Spinal cord (tissue), 10 donors: Measurements from ENCODE around the gene RGS5. TPM values are rescaled to one million over a fixed set of nuclear protein-coding genes. Genes with fewer than 3 reads are reported as not detected.

Experiments
- DNase-seq, 6 donors: peaks; one replicate each; pipeline versions ENCODE4 v3.0.0 to v3.0.0-alpha.2; 2013 to 2015; ENCODE audit warnings: low spot score in 6 of 6, low read depth in 4 of 6
- H3K27ac ChIP-seq: one replicate; pipeline ENCODE4 v1.5.1; 2013; ENCODE audit warnings: low read depth, low read length, control low read depth
- H3K27me3 ChIP-seq: one replicate; pipeline ENCODE4 v1.6.1; 2013; ENCODE audit warnings: low read length; ENCODE audit not compliant: control insufficient read depth, insufficient read depth
- H3K36me3 ChIP-seq: one replicate; pipeline ENCODE4 v1.6.1; 2013; ENCODE audit warnings: low read length; ENCODE audit not compliant: control insufficient read depth, insufficient read depth
- H3K4me1 ChIP-seq: one replicate; pipeline ENCODE4 v1.6.1; 2013; ENCODE audit warnings: low read length; ENCODE audit not compliant: control insufficient read depth, insufficient read depth
- H3K4me3 ChIP-seq: one replicate; pipeline ENCODE4 v1.5.1; 2013; ENCODE audit warnings: low read depth, low read length, control low read depth
- H3K9me3 ChIP-seq: one replicate; pipeline ENCODE4 v1.6.1; 2013; ENCODE audit warnings: low read length; ENCODE audit not compliant: control insufficient read depth, insufficient read depth
- WGBS: methylation state at CpG from one replicate; pipeline ENCODE4 v1.1.5; 2013; ENCODE audit warnings: missing lambda C conversion rate; ENCODE audit not compliant: insufficient coverage; 5-methylcytosine and 5-hydroxymethylcytosine counted together
- polyA plus RNA-seq, 2 donors: library from polyadenylated mRNA; unstranded; fragments of 120-200 nt; gene quantifications; one replicate each; pipeline ENCODE4 v1.2.1, GENCODE V29; 2013; ENCODE audit not compliant: insufficient read length in 2 of 2
- total RNA-seq, 2 donors: library from RNA; depleted of rRNA in 1 of 2; stranded (reverse); fragments of 120-200 nt in 1 of 2; fragments of >200 nt in 1 of 2; gene quantifications; one replicate each; pipeline versions ENCODE4 v1.2.3 to v1.2.4, GENCODE V29; 2013 to 2014
- donor health status: healthy.

Gene RGS5
- total and polyA plus RNA-seq, 4 donors, result 22.6 to 69.5 (median 29.0) TPM

DNA sequence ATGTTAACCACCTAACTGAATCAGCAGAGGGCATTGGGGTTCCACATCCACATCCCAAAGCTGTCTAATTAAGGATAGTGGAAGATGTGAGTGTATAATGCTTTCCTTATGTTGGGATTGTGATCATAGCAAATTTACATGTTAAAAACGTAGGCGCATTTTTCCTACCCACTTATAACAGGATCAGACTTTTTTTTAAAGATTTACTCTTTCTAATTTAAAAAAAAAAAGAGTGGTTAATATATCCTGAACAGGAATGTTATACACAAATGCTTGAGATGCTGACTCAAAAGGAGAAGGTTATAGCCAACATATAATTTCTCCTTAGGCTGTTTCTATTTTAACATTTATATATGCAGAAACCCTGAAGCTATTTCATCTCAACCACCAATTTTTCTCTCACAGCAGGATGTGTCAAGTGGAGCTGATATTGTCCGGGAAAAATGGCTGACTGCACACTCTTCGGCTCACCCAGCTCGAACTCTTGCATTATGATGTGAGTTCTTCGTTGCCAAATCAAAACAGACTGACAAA is 40.3 kb downstream of the RGS5 start:
- no peaks in the 10 kb centered on the region for H3K36me3 ChIP-seq
- H3K27ac ChIP-seq, result no peak overlapping the region
- DNase-seq, result peak in 2 of 6 donors; percentile 9 to 60
- WGBS, result 51% methylated on average over 4 of the region's 6 CpGs
- H3K27me3 ChIP-seq, result no peaks in the 10 kb centered on the region
- H3K4me3 ChIP-seq, result no peak overlapping the region
- H3K4me1 ChIP-seq, result no peaks in the 10 kb centered on the region
- no peaks in the 10 kb centered on the region for H3K9me3 ChIP-seq

DNA sequence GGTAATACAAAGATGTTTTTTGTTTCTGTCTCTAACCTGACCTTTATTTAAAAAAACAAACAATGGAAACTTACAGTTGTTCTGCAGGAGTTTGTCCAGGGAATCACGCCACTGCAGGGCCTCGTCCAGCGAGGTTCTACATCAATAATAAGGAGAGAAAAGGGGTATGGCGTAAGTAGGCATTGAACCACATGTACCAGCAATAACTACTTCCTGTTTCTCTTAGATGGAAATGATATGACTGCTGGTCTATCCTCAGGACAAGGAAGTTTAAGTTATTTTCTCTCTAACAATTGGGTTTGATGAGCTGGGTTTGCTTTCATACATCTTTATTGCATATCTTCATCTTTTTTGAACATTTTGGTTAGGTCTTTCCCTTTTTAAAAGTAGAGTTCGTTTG is 40.9 kb downstream of the RGS5 start:
- no peaks in the 10 kb centered on the region for H3K27me3 ChIP-seq
- WGBS, result no CpG with 5 or more reads among the region's 5 CpGs
- H3K27ac ChIP-seq, result no peak overlapping the region

DNA sequence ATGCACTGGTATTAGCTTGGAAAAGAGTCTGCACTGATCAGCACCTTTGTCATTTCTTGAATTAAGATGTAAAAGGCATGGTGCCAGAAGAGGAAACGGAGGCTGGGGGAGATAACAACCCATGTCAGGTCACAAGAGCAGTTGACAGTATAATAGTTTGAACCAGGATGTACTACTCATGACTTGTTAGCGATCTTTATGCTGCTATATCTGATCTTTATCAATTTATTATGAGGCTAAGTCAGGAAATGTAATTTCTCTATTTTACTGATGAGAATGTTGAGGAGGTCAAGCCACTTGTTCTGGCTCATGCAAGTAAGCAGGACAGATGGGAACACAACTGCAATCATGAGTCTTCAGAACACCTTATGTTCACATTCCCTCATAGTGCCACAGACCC is 41.4 kb downstream of the RGS5 start:
- H3K27ac ChIP-seq, result no peak overlapping the region
- H3K4me1 ChIP-seq, result no peaks in the 10 kb centered on the region
- H3K27me3 ChIP-seq, result no peaks in the 10 kb centered on the region
- no peak for DNase-seq
- WGBS, result 50% methylated on average over 1 of the region's 2 CpGs
- no peaks in the 10 kb centered on the region for H3K9me3 ChIP-seq
- no peak overlapping the region for H3K4me3 ChIP-seq
- H3K36me3 ChIP-seq, result no peaks in the 10 kb centered on the region

More for the DNA sequence above, 40.9 kb downstream of the RGS5 start:
- no peak for DNase-seq
- no peaks in the 10 kb centered on the region for H3K4me1 ChIP-seq
- no peaks in the 10 kb centered on the region for H3K36me3 ChIP-seq
- no peaks in the 10 kb centered on the region for H3K9me3 ChIP-seq
- H3K4me3 ChIP-seq, result no peak overlapping the region

DNA sequence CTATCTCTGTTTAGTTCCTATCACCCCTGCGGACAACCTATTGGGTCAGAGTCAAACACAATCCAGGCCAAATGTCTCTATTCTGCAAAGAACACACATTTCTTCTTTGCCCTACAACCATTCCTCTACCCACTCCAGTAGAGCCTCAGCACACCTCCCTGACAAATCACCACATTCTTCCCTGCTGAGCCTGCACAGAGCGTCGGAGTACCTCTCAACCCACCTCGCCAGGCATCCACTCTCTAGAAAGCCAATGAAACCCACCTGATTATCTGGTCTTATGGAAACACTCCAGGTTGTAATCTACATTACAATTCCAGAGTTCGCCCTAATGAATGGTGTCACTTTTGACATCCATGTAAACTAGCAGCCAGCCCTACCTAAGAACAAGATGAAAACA is 47.1 kb downstream of the RGS5 start:
- DNase-seq, result no peak
- Histone ChIP-seq H3K9me3 (no peaks in the 10 kb centered on the region), H3K27me3 (no peaks in the 10 kb centered on the region), H3K27ac (no peak overlapping the region), H3K4me3 (no peak overlapping the region), H3K36me3 (no peaks in the 10 kb centered on the region), H3K4me1 (no peaks in the 10 kb centered on the region)
- WGBS, result 57% methylated on average over 4 of the region's 5 CpGs

DNA sequence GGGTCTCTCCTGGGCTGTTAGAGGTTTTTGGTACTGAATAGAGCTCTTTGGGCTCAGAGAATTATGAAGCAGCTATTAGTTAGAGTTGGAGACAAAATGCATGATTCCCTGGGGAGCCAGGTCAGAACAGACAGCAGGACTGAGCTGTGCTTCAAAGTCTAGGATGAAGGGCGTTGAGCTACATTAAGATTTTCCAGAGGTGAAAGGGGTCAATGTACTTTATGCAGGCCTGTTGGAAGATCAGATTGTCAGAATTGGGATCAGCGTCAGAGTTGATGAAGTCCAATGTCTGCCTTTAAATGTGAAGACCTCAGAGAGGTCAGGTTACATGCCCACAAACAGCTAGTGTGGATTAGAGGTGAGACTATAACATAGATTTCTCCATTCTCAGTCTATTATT is 53.8 kb downstream of the RGS5 start:
- Histone ChIP-seq H3K27me3 (no peaks in the 10 kb centered on the region), H3K27ac (no peak overlapping the region), H3K4me1 (no peaks in the 10 kb centered on the region), H3K36me3 (no peaks in the 10 kb centered on the region), H3K9me3 (no peaks in the 10 kb centered on the region), H3K4me3 (no peak overlapping the region)
- DNase-seq, result no peak
- 91% methylated on average over 1 of the region's 2 CpGs for WGBS

DNA sequence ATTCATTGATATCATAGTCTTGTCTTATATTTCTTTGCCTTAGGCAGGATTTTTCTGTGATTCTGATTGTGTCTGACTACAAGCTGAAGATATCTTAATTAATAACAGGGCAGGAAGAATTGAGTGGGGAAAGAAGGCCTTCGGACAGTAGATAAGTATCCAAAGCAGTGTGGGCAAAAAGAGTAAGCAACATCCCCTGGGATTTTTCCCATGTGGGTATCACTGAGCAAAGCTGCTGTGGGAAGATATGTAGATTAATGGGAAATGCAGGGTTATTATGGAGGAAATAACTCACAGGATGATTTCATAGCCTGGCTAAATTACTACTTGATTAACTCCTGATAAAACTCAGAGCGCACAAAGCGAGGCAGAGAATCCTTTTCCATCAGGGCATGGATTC is 55.7 kb downstream of the RGS5 start:
- WGBS, result 68% methylated on average over 2 of the region's 3 CpGs
- DNase-seq, result no peak
- Histone ChIP-seq H3K4me3 (no peak overlapping the region), H3K4me1 (no peaks in the 10 kb centered on the region), H3K27ac (no peak overlapping the region), H3K36me3 (no peaks in the 10 kb centered on the region), H3K27me3 (no peaks in the 10 kb centered on the region), H3K9me3 (no peaks in the 10 kb centered on the region)

DNA sequence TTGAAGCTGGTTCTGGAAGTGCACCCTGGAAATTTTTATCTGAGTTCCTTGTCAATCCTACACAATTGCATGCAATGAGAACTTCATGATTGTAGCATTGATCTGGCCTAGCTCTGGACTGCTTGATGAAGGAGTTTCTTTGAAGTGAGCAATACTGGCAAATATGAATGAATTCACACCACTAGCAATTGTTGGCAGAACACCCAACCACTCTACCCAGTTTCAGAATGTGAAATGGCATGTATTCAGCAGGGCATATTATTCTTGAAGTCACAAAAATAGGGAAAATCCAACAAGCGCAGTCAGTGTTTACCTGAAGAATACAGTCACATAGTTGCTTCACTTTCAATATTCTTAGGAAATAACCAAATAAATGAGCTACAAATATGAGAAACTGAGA is 57.3 kb downstream of the RGS5 start:
- Histone ChIP-seq H3K4me3 (no peak overlapping the region), H3K27ac (no peak overlapping the region), H3K36me3 (no peaks in the 10 kb centered on the region), H3K4me1 (no peaks in the 10 kb centered on the region), H3K27me3 (no peaks in the 10 kb centered on the region), H3K9me3 (no peaks in the 10 kb centered on the region)
- DNase-seq, result no peak
- no CpG with 5 or more reads among the region's 1 CpG for WGBS

DNA sequence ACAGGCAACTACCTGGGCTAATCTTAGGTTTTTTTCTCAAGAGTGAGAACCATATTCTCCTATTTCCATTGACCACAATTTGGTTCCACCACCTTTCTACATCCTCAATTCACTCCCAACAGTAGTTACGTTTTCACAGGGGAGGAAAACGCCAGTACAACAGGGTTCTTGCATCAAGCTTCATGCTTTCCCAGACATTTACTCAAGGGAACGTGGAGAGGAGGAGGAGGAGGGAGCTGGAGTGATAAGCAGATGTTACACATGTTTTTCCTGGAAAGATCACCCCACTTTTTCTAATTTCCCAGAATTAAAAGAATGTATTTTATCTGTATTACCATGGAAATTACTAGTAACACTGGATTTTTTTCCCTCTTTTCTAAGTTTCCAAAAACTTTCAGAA is 58.3 kb downstream of the RGS5 start:
- Histone ChIP-seq H3K27ac (no peak overlapping the region), H3K4me3 (no peak overlapping the region), H3K4me1 (no peaks in the 10 kb centered on the region), H3K27me3 (no peaks in the 10 kb centered on the region), H3K36me3 (no peaks in the 10 kb centered on the region), H3K9me3 (no peaks in the 10 kb centered on the region)
- DNase-seq, result no peak
- no CpG with 5 or more reads among the region's 3 CpGs for WGBS

DNA sequence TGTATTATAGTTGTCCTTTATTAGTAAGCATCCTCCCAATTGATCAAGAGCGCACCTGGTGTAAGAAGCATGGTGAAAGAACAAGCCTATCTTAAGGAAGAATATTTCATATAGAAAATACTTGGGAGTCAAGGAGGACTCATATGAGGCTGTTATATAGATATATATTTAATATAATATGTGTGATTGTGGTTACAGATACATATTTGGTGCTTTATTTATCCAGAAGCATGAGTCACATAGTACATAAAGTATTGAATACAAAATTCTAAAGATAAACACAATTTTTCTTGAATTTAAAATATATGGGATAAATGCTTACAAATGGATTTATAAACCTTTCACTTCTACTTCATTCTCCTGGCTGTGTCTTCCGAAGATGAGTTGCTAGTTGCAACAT is 60.6 kb downstream of the RGS5 start:
- no peaks in the 10 kb centered on the region for H3K27me3 ChIP-seq
- no peaks in the 10 kb centered on the region for H3K4me1 ChIP-seq
- no peak overlapping the region for H3K4me3 ChIP-seq
- no peaks in the 10 kb centered on the region for H3K9me3 ChIP-seq
- no peaks in the 10 kb centered on the region for H3K36me3 ChIP-seq
- no CpG with 5 or more reads among the region's 2 CpGs for whole genome bisulfite sequencing
- no peak for DNase-seq
- H3K27ac ChIP-seq, result no peak overlapping the region

DNA sequence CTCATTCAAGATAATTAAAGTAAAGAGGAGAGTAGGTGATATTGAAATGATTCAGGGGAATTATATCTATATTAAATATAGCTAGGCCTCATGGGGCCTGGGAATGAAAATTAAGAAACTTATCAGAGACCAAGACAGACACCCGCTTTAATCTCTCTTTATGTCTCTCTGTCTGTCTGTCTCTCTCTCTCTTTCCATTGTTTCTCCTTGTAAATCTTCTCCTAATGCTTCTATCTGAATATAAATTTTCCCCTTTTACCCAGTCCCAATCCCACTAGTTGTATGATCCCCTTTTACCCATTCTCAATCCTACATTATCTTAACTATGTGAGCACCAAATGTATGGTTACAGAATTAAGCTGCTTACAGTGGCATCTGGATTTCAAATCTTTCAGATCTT is 61.2 kb downstream of the RGS5 start:
- Histone ChIP-seq H3K4me3 (no peak overlapping the region), H3K27ac (no peak overlapping the region), H3K4me1 (no peaks in the 10 kb centered on the region), H3K9me3 (no peaks in the 10 kb centered on the region), H3K27me3 (no peaks in the 10 kb centered on the region), H3K36me3 (no peaks in the 10 kb centered on the region)
- 100% methylated on average over 1 of the region's 1 CpG for WGBS
- no peak for DNase-seq
